Measurements from ENCODE around the gene ABLIM2. TPM values are rescaled to one million over a fixed set of nuclear protein-coding genes. Genes with fewer than 3 reads are reported as not detected.

The ABLIM2 gene
- total and polyA plus RNA-seq, 2 of the 13 experiments (the other 11 are each of a cell fraction or from before 2014, with no cell fraction given) = 0.20 to 0.37 TPM

DNA sequence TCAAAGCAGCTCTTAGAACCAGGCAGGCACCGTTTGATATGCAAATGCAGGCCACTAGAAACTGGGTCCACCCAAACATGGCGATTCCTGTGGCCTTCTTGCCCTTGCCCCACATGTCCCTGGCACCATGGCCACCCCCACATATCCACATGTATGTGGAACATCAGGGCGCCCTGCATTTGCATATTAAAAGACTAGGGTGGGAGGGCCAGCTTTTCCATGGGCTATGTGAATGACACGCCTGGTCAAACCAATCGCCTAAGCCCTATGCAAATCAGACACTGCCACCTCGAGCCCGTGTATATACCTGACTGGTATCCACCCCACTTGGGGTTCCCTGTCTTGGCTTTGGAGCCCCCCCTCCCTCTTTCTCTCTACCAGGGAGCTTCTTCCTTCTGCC is 107.0 kb downstream of the ABLIM2 start:
- TF ChIP-seq ZNF83 (CRISPR knock-in tag; IDR thresholded peaks at IDR 0.05; ENCODE audit: borderline replicate concordance) = no peak
- no peak for TF ChIP-seq MTF1 (CRISPR knock-in tag; IDR thresholded peaks at IDR 0.05)
- no peak for TF ChIP-seq ZSCAN25 (CRISPR knock-in tag; IDR thresholded peaks at IDR 0.05)
- TF ChIP-seq ZNF33A (CRISPR knock-in tag; IDR thresholded peaks at IDR 0.05; ENCODE audit: borderline replicate concordance) = no peak
- TF ChIP-seq KDM5B (CRISPR knock-in tag; IDR thresholded peaks at IDR 0.05; ENCODE audit: borderline replicate concordance) = no peak
- TF ChIP-seq, protein P1, sequence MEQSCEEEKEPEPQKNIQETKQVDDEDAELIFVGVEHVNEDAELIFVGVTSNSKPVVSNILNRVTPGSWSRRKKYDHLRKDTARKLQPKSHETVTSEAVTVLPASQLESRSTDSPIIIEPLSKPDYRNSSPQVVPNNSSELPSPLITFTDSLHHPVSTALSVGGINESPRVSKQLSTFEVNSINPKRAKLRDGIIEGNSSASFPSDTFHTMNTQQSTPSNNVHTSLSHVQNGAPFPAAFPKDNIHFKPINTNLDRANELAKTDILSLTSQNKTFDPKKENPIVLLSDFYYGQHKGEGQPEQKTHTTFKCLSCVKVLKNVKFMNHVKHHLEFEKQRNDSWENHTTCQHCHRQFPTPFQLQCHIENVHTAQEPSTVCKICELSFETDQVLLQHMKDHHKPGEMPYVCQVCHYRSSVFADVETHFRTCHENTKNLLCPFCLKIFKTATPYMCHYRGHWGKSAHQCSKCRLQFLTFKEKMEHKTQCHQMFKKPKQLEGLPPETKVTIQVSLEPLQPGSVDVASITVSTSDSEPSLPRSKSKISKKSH (CRISPR knock-in tag; IDR thresholded peaks at IDR 0.05; ENCODE audit: borderline replicate concordance) = no peak
- no peak for TF ChIP-seq NAIF1 (CRISPR knock-in tag; IDR thresholded peaks at IDR 0.05; ENCODE audit: borderline replicate concordance)
- TF ChIP-seq, protein P2, sequence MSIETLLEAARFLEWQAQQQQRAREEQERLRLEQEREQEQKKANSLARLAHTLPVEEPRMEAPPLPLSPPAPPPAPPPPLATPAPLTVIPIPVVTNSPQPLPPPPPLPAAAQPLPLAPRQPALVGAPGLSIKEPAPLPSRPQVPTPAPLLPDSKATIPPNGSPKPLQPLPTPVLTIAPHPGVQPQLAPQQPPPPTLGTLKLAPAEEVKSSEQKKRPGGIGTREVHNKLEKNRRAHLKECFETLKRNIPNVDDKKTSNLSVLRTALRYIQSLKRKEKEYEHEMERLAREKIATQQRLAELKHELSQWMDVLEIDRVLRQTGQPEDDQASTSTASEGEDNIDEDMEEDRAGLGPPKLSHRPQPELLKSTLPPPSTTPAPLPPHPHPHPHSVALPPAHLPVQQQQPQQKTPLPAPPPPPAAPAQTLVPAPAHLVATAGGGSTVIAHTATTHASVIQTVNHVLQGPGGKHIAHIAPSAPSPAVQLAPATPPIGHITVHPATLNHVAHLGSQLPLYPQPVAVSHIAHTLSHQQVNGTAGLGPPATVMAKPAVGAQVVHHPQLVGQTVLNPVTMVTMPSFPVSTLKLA (IDR thresholded peaks at IDR 0.05) = no peak
- no peak for TF ChIP-seq HNF4G (IDR thresholded peaks at IDR 0.05; ENCODE audit: borderline replicate concordance, low read depth, low read length)
- TF ChIP-seq HNF4G (CRISPR knock-in tag; IDR thresholded peaks at IDR 0.05; ENCODE audit: borderline replicate concordance, low read depth) = no peak
- TF ChIP-seq, protein P3, sequence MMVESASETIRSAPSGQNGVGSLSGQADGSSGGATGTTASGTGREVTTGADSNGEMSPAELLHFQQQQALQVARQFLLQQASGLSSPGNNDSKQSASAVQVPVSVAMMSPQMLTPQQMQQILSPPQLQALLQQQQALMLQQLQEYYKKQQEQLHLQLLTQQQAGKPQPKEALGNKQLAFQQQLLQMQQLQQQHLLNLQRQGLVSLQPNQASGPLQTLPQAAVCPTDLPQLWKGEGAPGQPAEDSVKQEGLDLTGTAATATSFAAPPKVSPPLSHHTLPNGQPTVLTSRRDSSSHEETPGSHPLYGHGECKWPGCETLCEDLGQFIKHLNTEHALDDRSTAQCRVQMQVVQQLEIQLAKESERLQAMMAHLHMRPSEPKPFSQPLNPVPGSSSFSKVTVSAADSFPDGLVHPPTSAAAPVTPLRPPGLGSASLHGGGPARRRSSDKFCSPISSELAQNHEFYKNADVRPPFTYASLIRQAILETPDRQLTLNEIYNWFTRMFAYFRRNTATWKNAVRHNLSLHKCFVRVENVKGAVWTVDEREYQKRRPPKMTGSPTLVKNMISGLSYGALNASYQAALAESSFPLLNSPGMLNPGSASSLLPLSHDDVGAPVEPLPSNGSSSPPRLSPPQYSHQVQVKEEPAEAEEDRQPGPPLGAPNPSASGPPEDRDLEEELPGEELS (CRISPR knock-in tag; IDR thresholded peaks at IDR 0.05) = no peak
- TF ChIP-seq MAZ (IDR thresholded peaks at IDR 0.05; ENCODE audit: borderline replicate concordance, low read depth, low read length) = no peak
- TF ChIP-seq MAZ (CRISPR knock-in tag; IDR thresholded peaks at IDR 0.05; ENCODE audit: low read depth) = no peak
- no peak for TF ChIP-seq JUND (CRISPR knock-in tag; IDR thresholded peaks at IDR 0.05)
- TF ChIP-seq, protein P4, sequence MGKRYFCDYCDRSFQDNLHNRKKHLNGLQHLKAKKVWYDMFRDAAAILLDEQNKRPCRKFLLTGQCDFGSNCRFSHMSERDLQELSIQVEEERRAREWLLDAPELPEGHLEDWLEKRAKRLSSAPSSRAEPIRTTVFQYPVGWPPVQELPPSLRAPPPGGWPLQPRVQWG (CRISPR knock-in tag; IDR thresholded peaks at IDR 0.05; ENCODE audit: borderline replicate concordance, low read depth) = no peak
- TF ChIP-seq, protein P5, sequence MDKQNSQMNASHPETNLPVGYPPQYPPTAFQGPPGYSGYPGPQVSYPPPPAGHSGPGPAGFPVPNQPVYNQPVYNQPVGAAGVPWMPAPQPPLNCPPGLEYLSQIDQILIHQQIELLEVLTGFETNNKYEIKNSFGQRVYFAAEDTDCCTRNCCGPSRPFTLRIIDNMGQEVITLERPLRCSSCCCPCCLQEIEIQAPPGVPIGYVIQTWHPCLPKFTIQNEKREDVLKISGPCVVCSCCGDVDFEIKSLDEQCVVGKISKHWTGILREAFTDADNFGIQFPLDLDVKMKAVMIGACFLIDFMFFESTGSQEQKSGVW (CRISPR knock-in tag; IDR thresholded peaks at IDR 0.05; ENCODE audit: borderline replicate concordance) = no peak
- no peak for TF ChIP-seq CAMTA2 (CRISPR knock-in tag; IDR thresholded peaks at IDR 0.05; ENCODE audit: borderline replicate concordance)
- peaks cover 3 to 4% of the 10 kb centered on the region in 2 experiments; a peak in 3 of 5 replicates for H3K27me3 ChIP-seq (ENCODE audit: control insufficient read depth in 1 of 2, insufficient read depth in 2 of 2, low read length in 2 of 2)
- H3K36me3 ChIP-seq (replicated peaks in 1 of 2; ENCODE audit: control insufficient read depth in 1 of 2, insufficient read depth in 2 of 2, low read length in 2 of 2) = no peaks in the 10 kb centered on the region
- FAIRE-seq = no peak
- no TSS peak for BruUV-seq (replicated peaks)
- H3K4me3 ChIP-seq (replicated peaks in 1 of 3; ENCODE audit: insufficient read depth in 1 of 3, low read depth in 2 of 3, low read length in 3 of 3) = no peak overlapping the region
- DNase-seq (ENCODE audit: low spot score) = no peak
- no peaks in the 10 kb centered on the region for H4K20me1 ChIP-seq (ENCODE audit: insufficient read depth, low read length)
- H3K9ac ChIP-seq (ENCODE audit: insufficient read depth, low read depth, low read length) = no peak overlapping the region
- H3K9me3 ChIP-seq (ENCODE audit: low read length) = no peaks in the 10 kb centered on the region
- no peak overlapping the region for H3K4me2 ChIP-seq (ENCODE audit: low read depth, low read length)
- no peak overlapping the region for H2AFZ ChIP-seq (ENCODE audit: low read length)
- intact Hi-C loops (cut with micrococcal nuclease; ENCODE audit: unreplicated experiment) (no loop called here), in situ Hi-C loops (cut with HindIII; ENCODE audit: extremely low pct_ligation_motif_present, low pct_unique_long_range_greater_than_20kb) (no loop called here)
- no peak for ATAC-seq
- H3K27ac ChIP-seq (ENCODE audit: extremely low read length, insufficient read depth, low read length) = no peak overlapping the region
- 85% methylated on average over 7 of the region's 7 CpGs for WGBS (ENCODE audit: low lambda C conversion rate)
- no peaks in the 10 kb centered on the region for H3K79me2 ChIP-seq (ENCODE audit: insufficient read depth, low read length)
- H3K4me1 ChIP-seq (ENCODE audit: insufficient read depth, low read length) = peaks cover 87% of the 10 kb centered on the region
- ChIA-PET POLR2A (no interaction called here), CTCF (ENCODE audit: low intra/inter-chr PET ratio, low total read pairs) (no interaction called here)

All from HepG2 (cell line).